Measurements from ENCODE around the gene FZD4.

The FZD4 gene

GRCh38 chr11:86912238-86912637 is 43.0 kb downstream of the FZD4 start:
- no peak for DNase-seq (ENCODE audit: low read depth)

DNA sequence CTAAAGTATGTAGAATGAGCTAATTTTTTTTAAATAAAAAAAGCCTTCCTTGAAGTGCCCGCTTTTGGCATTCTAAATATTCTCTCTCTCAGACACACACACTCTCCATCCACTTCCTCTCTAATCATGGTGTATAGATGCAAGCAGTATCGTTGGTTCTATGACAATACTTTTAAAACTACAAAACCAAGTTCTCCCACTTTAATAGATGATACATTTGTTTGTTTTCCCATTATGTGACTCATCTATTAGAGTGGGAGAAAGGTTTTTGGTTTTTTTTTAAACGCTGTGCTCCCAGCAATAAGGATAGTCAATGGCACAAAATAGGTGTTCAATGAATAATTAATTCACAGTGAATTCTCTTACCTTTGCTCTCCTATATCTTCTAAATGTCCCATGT is 44.6 kb downstream of the FZD4 start:
- DNase-seq (ENCODE audit: low read depth) = no peak

DNA sequence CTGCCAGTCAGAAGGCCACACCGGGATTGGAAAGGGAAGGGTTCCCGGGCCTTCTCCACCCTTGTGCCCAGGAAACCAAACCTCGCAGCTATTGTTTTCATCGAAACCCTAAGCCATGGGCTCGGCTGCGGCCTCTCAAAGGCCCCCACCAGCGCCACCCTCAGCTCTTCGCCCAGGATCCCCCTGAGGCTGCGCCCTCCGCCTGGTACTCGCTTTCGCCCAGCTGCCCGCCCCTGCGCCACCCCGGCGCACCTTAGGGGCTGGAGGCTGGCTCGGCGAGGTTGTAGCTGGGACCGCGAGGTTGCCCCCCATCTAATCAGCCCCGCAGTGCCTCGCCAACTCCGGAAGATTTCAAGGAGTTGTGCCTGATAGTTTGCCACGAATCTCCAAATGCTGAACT is 49.0 kb downstream of the FZD4 start:
- no peak for DNase-seq (ENCODE audit: low read depth)

DNA sequence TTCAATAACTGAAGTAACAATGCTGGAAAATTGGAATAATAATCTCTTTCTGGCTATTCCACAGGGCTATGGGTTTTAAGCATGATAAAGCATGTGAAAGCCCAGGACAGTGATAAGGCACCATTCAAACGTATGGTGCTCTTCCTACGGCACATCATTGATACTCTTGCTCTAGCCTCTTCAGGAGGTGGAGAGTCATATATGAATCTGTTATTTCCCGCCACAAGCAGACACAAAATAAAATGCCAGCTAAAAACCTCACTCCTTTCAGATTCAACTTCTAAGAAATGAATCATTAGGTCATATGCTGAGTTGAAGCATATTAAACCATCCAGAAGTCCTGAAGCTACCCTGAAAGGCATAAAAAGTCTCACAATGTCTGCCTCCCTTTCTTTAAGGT is 49.9 kb downstream of the FZD4 start:
- no peak for DNase-seq (ENCODE audit: low read depth)

GRCh38 chr11:86904001-86904400 is 51.2 kb downstream of the FZD4 start:
- no peak for DNase-seq (ENCODE audit: low read depth)

DNA sequence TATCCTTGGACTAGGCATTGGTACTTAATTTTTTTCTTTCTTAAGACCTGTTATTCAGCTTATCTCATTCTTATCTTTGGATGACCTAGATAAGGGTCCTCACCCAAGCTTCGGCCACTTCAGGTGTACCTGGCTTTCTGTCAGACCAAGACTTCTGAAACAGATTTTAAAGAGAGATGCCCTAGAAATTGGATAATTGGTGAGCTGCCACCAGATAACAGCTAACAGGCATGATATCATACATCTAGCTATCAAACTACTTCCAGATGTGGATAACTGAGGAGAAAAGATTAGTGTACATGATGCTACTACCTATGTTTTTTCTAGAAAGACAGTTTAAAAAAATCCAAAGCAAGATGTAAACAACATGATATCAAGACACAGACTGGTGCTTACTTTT is 52.9 kb downstream of the FZD4 start:
- DNase-seq (ENCODE audit: low read depth) = no peak

GRCh38 chr11:86901599-86901998 is 53.6 kb downstream of the FZD4 start:
- no peak for DNase-seq (ENCODE audit: low read depth)

GRCh38 chr11:86900162-86900561 is 55.0 kb downstream of the FZD4 start:
- DNase-seq (ENCODE audit: low read depth) = no peak

DNA sequence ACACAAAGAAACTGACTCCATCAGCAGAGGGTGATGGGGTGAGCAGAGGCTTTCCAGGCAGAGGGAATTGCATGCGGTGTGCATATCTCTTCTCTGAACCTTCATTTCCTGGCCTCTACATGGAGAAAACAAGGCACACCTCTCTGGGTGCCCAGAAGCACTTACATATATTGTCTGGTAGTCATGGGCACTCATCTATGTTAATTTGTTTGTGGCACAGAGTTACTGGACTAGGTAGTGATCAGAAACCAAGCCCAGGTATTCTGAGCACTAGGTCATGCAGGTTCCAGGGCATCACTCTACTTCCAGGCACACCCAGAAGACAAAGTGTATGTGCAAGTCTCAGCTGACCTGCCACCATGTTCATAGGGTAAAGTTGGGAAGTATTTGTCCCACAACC is 56.5 kb downstream of the FZD4 start:
- DNase-seq (ENCODE audit: low read depth) = no peak

GRCh38 chr11:86896441-86896841 is 58.8 kb downstream of the FZD4 start:
- DNase-seq (ENCODE audit: low read depth) = no peak
